PC-9 (cell line): ENCODE results near the gene KCNIP1. TPM values are rescaled to one million over a fixed set of nuclear protein-coding genes. Genes with fewer than 3 reads are reported as not detected.

Experiments
- BruUV-seq: library from RNA; stranded (reverse); fragments of 400-500 nt; replicated peaks from 2 replicates; lab custom pipeline; 2021; lab: Mats Ljungman, UMichigan
- CTCF ChIA-PET: fragments of 300-600 bp; sonication (Branson Sonifier 250); formaldehyde crosslinking; loops from one replicate; lab custom pipeline; 2022; ENCODE audit warnings: antibody characterized with exemption; lab: Charles Lee
- POLR2A ChIA-PET: fragments of 300-600 bp; sonication (Branson Sonifier 250); formaldehyde crosslinking; loops from one replicate; lab custom pipeline; 2022; ENCODE audit warnings: antibody characterized with exemption; ENCODE audit not compliant: unreplicated experiment; lab: Charles Lee
- DNase-seq, 2 experiments: peaks; one replicate each; pipeline versions ENCODE4 v3.0.0 to v3.0.0-alpha.2; 2015 to 2022; ENCODE audit warnings: mixed read lengths in 1 of 2
- H2AFZ ChIP-seq: fragments of 200-600 bp; sonication (generic); 2 replicates; pipeline ENCODE4 v1.8.1; 2017; ENCODE audit warnings: antibody characterized with exemption
- H3F3A ChIP-seq: fragments of 200-600 bp; sonication (generic); 2 replicates; pipeline ENCODE4 v1.8.1; 2017; ENCODE audit warnings: antibody characterized with exemption, mild to moderate bottlenecking, low read depth; ENCODE audit not compliant: insufficient read depth
- H3K27ac ChIP-seq: fragments of 200-600 bp; sonication (generic); 2 replicates; pipeline ENCODE4 v1.6.1; 2016; ENCODE audit warnings: mixed run types
- H3K27me3 ChIP-seq: fragments of 200-600 bp; sonication (generic); 2 replicates; pipeline ENCODE4 v1.6.1; 2016; ENCODE audit warnings: low read depth, mixed run types; ENCODE audit not compliant: insufficient read depth
- H3K36me3 ChIP-seq: fragments of 200-600 bp; sonication (generic); 2 replicates; pipeline ENCODE4 v1.6.1; 2016; ENCODE audit warnings: low read depth, mixed run types
- H3K4me1 ChIP-seq: fragments of 200-600 bp; sonication (generic); replicated peaks from 2 replicates; pipeline ENCODE4 v1.6.1; 2016; ENCODE audit warnings: mixed run types; ENCODE audit not compliant: insufficient read depth
- H3K4me2 ChIP-seq: fragments of 200-600 bp; sonication (generic); 2 replicates; pipeline ENCODE4 v1.6.1; 2017; ENCODE audit warnings: mixed run types
- H3K4me3 ChIP-seq: fragments of 200-600 bp; sonication (generic); 2 replicates; pipeline ENCODE4 v1.6.1; 2016; ENCODE audit warnings: mixed run types
- H3K79me2 ChIP-seq: fragments of 200-600 bp; sonication (generic); 2 replicates; pipeline ENCODE4 v1.6.1; 2017; ENCODE audit warnings: low read depth, mixed run types
- H3K9me2 ChIP-seq: fragments of 200-600 bp; sonication (generic); 2 replicates; pipeline ENCODE4 v1.8.1; 2017; ENCODE audit warnings: mild to moderate bottlenecking; ENCODE audit not compliant: insufficient read depth
- H3K9me3 ChIP-seq: fragments of 200-600 bp; sonication (generic); 2 replicates; pipeline ENCODE4 v1.8.1; 2016; ENCODE audit warnings: low read depth; ENCODE audit not compliant: insufficient read depth
- H4K20me1 ChIP-seq: fragments of 200-600 bp; sonication (generic); 2 replicates; pipeline ENCODE4 v1.8.1; 2017; ENCODE audit not compliant: insufficient read depth
- EZH2 ChIP-seq: fragments of 200-600 bp; sonication (generic); IDR thresholded peaks from 2 replicates; pipeline ENCODE4 v1.8.0; 2017; ENCODE audit warnings: antibody characterized with exemption, low read depth
- intact Hi-C: fragments of 100-400 bp; cut with micrococcal nuclease; formaldehyde crosslinking; loops from one replicate; pipeline ENCODE4 v1.10.0; 2022; ENCODE audit not compliant: unreplicated experiment
- total RNA-seq: library from RNA; stranded (reverse); gene quantifications from 2 replicates; pipeline ENCODE4 v1.2.3, GENCODE V29; 2021
- TF ChIP-seq, protein P1 (sequence below): fragments of 200-600 bp; sonication (generic); conservative IDR thresholded peaks from 2 replicates; pipeline ENCODE4 v1.6.1; 2017; ENCODE audit warnings: mixed run types, antibody characterized with exemption, mild to moderate bottlenecking, moderate library complexity

Gene KCNIP1
- total RNA-seq, 1 experiment from 2014 or later, result not detected

DNA sequence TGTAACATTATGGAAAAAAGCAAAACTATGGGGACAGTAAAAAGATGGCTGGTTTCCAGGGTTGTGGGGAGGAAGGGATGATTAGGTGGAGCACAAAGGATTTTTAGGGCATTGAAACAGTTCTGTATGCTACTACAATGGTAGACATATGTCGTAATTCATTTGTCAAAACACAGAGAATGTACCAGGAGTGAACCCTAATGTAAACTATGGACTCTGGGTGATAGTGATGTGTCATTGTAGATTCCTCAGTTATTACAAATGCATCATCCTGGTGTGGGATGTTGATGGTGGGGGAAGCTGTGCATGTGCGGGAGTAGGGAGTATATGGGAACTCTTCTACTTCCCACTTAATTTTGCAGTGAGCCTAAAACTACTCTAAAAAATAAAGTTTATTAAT lies 144.7 kb downstream of the KCNIP1 start:
- BruUV-seq, result no TSS peak
- DNase-seq, result no peak
- intact Hi-C loops, result no loop called here
- Histone ChIP-seq H3K79me2 (no peaks in the 10 kb centered on the region), H3K4me1 (no peaks in the 10 kb centered on the region), H4K20me1 (no peaks in the 10 kb centered on the region), H3K27me3 (peaks cover 4% of the 10 kb centered on the region; the same call in 1 of the 2 replicates), H3K9me2 (no peaks in the 10 kb centered on the region), H3K9me3 (no peaks in the 10 kb centered on the region), H2AFZ (no peak overlapping the region), H3K36me3 (no peaks in the 10 kb centered on the region), H3K4me2 (no peak overlapping the region), H3F3A (no peaks in the 10 kb centered on the region), H3K4me3 (no peak overlapping the region), H3K27ac (no peak overlapping the region)
- TF ChIP-seq EZH2, result no peak
- TF ChIP-seq, protein P1, sequence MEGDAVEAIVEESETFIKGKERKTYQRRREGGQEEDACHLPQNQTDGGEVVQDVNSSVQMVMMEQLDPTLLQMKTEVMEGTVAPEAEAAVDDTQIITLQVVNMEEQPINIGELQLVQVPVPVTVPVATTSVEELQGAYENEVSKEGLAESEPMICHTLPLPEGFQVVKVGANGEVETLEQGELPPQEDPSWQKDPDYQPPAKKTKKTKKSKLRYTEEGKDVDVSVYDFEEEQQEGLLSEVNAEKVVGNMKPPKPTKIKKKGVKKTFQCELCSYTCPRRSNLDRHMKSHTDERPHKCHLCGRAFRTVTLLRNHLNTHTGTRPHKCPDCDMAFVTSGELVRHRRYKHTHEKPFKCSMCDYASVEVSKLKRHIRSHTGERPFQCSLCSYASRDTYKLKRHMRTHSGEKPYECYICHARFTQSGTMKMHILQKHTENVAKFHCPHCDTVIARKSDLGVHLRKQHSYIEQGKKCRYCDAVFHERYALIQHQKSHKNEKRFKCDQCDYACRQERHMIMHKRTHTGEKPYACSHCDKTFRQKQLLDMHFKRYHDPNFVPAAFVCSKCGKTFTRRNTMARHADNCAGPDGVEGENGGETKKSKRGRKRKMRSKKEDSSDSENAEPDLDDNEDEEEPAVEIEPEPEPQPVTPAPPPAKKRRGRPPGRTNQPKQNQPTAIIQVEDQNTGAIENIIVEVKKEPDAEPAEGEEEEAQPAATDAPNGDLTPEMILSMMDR, result no peak
- CTCF ChIA-PET, result no interaction called here
- POLR2A ChIA-PET, result no interaction called here

DNA sequence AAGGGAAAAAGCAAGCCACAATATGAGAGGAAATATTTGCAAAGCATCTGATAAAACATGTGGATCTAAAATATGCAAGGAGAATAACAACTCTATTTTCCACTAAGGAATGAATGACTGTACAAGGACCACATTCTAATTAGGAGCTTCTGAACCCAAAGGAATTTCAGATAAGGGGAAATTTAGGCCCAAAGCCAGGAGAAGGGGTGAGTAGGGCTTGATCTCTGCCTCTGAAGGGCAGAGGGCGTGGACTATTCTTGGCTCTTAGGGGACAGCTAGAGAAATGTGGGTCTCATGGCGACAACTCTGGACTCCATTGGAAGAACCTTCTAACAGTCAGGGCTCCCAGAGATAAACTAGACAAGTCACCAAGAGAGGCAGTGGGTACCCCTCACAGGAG lies 147.0 kb downstream of the KCNIP1 start:
- H3K9me3 ChIP-seq, result no peaks in the 10 kb centered on the region
- H4K20me1 ChIP-seq, result no peaks in the 10 kb centered on the region
- H3K9me2 ChIP-seq, result no peaks in the 10 kb centered on the region
- no peak overlapping the region for H3K4me3 ChIP-seq
- no peak overlapping the region for H2AFZ ChIP-seq
- no peaks in the 10 kb centered on the region for H3K79me2 ChIP-seq
- peaks cover 15% of the 10 kb centered on the region; the same call in 1 of the 2 replicates for H3K27me3 ChIP-seq
- no TSS peak for BruUV-seq
- no peak overlapping the region for H3K4me2 ChIP-seq
- DNase-seq, result no peak
- TF ChIP-seq EZH2, result no peak
- TF ChIP-seq, protein P1, result no peak
- H3K27ac ChIP-seq, result no peak overlapping the region
- H3K4me1 ChIP-seq, result no peaks in the 10 kb centered on the region
- H3K36me3 ChIP-seq, result no peaks in the 10 kb centered on the region
- POLR2A ChIA-PET, result no interaction called here
- CTCF ChIA-PET, result no interaction called here
- H3F3A ChIP-seq, result no peaks in the 10 kb centered on the region
- intact Hi-C loops, result no loop called here

DNA sequence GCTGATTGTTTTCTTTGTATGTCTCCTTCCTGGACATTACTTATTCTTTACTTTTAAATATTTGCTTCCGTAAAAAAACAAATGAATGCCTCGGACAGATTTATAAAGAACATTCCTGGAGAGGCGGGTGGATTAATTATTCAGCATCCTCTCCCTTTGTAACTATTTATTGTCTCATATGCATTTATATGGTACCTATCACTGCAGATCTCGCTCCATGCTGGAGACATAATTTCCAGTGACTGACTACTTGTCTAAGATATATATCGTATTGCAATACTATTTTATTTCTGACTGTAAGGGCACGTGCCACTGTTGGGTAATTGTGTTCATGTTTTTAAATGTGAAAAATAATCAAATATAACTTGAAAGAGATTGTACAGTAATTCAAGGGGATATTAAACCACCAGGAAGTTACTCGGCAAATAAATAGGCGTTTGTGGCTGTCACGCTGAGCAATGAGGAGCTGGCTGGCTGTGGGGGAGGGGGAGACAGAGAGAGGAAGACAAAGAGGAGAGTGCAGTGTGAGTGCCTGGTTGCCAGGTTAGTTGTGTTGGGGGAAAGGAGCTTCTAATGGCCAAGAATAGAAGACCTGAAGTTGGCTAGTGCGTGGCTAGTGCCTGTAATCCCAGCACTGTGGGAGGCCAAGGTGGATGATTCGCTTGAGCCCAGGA lies 147.9 kb downstream of the KCNIP1 start:
- H3K27me3 ChIP-seq, result peaks cover 13% of the 10 kb centered on the region; the same call in 1 of the 2 replicates
- H3K36me3 ChIP-seq, result no peaks in the 10 kb centered on the region
- no peak for TF ChIP-seq EZH2
- TF ChIP-seq, protein P1, result no peak
- no TSS peak for BruUV-seq
- no peak overlapping the region for H2AFZ ChIP-seq
- H3K9me3 ChIP-seq, result no peaks in the 10 kb centered on the region
- no peak for DNase-seq
- no peak overlapping the region for H3K4me2 ChIP-seq
- H3K4me1 ChIP-seq, result no peaks in the 10 kb centered on the region
- no peak overlapping the region for H3K4me3 ChIP-seq
- intact Hi-C loops, result no loop called here
- POLR2A ChIA-PET, result no interaction called here
- no peaks in the 10 kb centered on the region for H3K9me2 ChIP-seq
- CTCF ChIA-PET, result no interaction called here
- no peaks in the 10 kb centered on the region for H3K79me2 ChIP-seq
- no peak overlapping the region for H3K27ac ChIP-seq
- no peaks in the 10 kb centered on the region for H3F3A ChIP-seq
- no peaks in the 10 kb centered on the region for H4K20me1 ChIP-seq
